Measurements from ENCODE around the gene TBC1D8.

TBC1D8 gene

DNA sequence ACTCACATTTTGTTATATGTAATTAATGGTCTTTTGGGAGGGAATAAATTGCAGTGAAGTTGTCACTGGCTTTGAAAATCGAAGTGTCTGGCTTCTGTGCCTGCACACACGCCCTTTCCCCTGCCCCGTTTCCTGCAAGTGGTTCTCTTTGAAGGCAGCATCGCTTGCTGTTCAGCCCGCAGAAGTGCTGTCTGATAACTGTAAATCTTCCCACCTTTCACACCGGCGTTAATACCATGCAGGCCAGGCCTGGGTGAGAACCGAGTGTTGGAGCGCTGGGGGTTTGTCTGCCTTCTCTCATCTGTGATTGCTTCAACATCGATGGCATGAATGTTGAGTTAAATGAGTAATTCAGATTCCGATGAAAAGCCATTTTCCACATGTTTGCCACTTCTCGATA is 187.0 kb downstream of the TBC1D8 start:
- TF ChIP-seq ZFX (IDR thresholded peaks at IDR 0.05): no peak
- TF ChIP-seq, protein P1, sequence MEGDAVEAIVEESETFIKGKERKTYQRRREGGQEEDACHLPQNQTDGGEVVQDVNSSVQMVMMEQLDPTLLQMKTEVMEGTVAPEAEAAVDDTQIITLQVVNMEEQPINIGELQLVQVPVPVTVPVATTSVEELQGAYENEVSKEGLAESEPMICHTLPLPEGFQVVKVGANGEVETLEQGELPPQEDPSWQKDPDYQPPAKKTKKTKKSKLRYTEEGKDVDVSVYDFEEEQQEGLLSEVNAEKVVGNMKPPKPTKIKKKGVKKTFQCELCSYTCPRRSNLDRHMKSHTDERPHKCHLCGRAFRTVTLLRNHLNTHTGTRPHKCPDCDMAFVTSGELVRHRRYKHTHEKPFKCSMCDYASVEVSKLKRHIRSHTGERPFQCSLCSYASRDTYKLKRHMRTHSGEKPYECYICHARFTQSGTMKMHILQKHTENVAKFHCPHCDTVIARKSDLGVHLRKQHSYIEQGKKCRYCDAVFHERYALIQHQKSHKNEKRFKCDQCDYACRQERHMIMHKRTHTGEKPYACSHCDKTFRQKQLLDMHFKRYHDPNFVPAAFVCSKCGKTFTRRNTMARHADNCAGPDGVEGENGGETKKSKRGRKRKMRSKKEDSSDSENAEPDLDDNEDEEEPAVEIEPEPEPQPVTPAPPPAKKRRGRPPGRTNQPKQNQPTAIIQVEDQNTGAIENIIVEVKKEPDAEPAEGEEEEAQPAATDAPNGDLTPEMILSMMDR (conservative IDR thresholded peaks at IDR 0.05): no peak

DNA sequence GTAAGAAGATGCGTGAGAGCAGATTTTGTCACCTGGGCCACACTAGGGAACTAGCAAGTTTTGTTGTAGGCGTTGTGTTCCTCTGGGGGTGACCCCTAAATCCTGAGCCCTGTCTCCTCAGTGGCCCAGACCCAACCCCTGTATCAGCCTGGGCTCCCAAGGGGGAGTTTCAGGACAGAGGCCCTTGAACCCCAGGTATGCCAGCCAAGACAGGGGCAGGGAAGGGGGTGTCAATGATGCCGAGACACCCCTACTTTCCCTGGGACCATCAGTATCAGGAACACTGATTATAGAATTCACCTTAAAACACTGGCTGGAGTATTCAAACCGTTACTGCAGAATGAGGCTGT is 188.2 kb downstream of the TBC1D8 start:
- no peak overlapping the region for H3K27ac ChIP-seq
- no peak for TF ChIP-seq ZFX (IDR thresholded peaks at IDR 0.05)

More for the DNA sequence above, 187.0 kb downstream of the TBC1D8 start:
- H3K27ac ChIP-seq: no peak overlapping the region

DNA sequence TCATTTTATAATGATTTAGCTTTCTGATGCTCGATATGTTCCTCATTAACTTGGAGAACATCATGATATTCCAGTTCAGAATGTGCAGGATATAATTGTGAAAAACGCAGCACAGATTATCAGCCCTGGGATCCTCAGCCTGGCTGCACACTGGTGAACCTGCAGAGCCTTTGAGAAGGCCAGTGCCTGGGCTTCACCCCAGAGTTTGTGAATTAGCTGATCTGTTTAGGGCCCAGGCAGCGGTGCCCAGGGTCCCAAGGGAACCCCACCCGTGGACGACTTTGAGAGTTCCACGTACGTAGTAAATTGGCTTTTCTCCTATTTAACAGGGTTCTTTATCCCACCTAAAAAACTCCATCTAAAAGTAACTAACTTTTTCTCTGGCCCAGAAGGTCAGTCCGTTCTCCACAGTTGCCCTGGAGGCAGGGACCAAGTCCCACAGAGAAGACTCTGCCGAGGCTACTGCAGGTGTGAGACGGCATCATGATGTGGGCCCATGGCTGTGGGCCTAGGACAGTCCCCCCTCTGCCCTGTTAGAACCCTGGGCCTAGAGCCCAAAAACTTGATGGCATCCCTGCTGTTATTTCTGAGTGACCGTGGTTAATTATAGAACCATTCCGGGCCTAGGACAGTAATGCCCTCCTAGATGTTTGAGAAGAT is 188.7 kb downstream of the TBC1D8 start:
- no peak overlapping the region for H3K27ac ChIP-seq
- no peak for TF ChIP-seq ZFX (IDR thresholded peaks at IDR 0.05)
- TF ChIP-seq, protein P1 (conservative IDR thresholded peaks at IDR 0.05): no peak

GRCh38 chr2:100960688-100961087 is 190.5 kb downstream of the TBC1D8 start:
- no peak for TF ChIP-seq ZFX (IDR thresholded peaks at IDR 0.05)
- TF ChIP-seq, protein P1 (conservative IDR thresholded peaks at IDR 0.05): no peak

GRCh38 chr2:100959225-100959880 is 191.8 kb downstream of the TBC1D8 start:
- H3K27ac ChIP-seq: peak overlapping the region; percentile 56
- no peak for TF ChIP-seq ZFX (IDR thresholded peaks at IDR 0.05)
- TF ChIP-seq, protein P1 (conservative IDR thresholded peaks at IDR 0.05): no peak

More at GRCh38 chr2:100960688-100961087, 190.5 kb downstream of the TBC1D8 start:
- no peak overlapping the region for H3K27ac ChIP-seq

DNA sequence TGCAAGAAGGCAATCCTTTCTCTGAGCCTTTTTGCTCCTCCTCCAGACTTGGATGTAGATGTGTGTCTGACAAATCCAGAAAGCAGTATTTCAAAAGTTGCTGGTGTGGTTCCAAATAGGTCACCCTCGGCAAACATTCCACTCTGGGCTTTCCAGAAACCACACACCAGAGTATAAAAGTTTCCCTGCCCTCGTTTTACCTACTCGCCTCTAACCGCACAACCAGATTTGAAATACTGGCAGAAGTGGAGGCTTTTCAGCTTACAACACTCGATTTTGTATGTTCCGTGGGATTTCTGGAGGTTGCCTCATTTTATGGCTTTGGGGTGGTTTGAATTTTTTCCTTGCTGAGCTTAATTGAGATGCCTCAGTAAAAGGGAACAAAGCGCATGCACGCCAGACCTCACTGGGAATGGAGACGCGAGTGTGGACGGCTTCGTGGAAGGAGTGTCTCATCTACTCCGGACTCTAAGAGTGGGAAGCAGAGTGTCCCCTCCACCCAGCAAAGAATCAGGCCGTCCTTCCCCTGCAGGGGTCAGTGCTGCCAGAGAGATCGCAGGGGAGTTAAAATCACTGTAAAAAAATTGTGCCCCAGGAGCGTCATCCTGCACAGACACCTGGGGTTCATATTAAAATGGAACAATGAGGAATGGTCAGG is 193.1 kb downstream of the TBC1D8 start:
- TF ChIP-seq ZFX (IDR thresholded peaks at IDR 0.05): no peak
- TF ChIP-seq, protein P1 (conservative IDR thresholded peaks at IDR 0.05): no peak
- H3K27ac ChIP-seq: peak overlapping the region; percentile 33; the same call in 1 of the 2 replicates
